ENCODE data around the gene INAVA.
"Not testable (repeated sequence)": the region's sequence is repeated elsewhere in the genome, so short reads cannot be mapped to it uniquely, and the experiment has no call there.

INAVA gene

GRCh38 chr1:200907611-200908097 lies 13.0 kb downstream of the INAVA start:
- H3K4me1 ChIP-seq (ENCODE audit: control insufficient read depth, insufficient read depth, low read length) = no peaks in the 10 kb centered on the region
- H3K4me3 ChIP-seq (ENCODE audit: low read length in 2 of 2) = no peak overlapping the region
- no peak overlapping the region for H3K27ac ChIP-seq (ENCODE audit: low read length)
- H3K27me3 ChIP-seq (ENCODE audit: control insufficient read depth in 1 of 2, insufficient read depth in 2 of 2, low read length in 2 of 2) = no peaks in the 10 kb centered on the region
- no peaks in the 10 kb centered on the region for H3K9me3 ChIP-seq (ENCODE audit: control insufficient read depth in 2 of 2, low read length in 2 of 2)
- H3K36me3 ChIP-seq (ENCODE audit: control insufficient read depth in 2 of 2, insufficient read depth in 2 of 2, low read length in 2 of 2) = no peaks in the 10 kb centered on the region
- no peak overlapping the region for H3K9ac ChIP-seq (ENCODE audit: low read length in 2 of 2)

- Histone ChIP-seq H3K9ac (ENCODE audit: low read length in 2 of 2) (no peak overlapping the region), H3K27me3 (ENCODE audit: control insufficient read depth in 1 of 2, insufficient read depth in 2 of 2, low read length in 2 of 2) (no peaks in the 10 kb centered on the region), H3K27ac (ENCODE audit: low read length) (no peak overlapping the region)
These were observed 13.6 kb downstream of the INAVA start for GRCh38 chr1:200908191-200908868.

GRCh38 chr1:200909071-200909470 lies 14.4 kb downstream of the INAVA start:
- no peak overlapping the region for H3K4me3 ChIP-seq (ENCODE audit: low read length in 2 of 2)
- H3K9me3 ChIP-seq (ENCODE audit: control insufficient read depth in 2 of 2, low read length in 2 of 2) = no peaks in the 10 kb centered on the region
- no peak overlapping the region for H3K9ac ChIP-seq (ENCODE audit: low read length in 2 of 2)
- no peaks in the 10 kb centered on the region for H3K27me3 ChIP-seq (ENCODE audit: control insufficient read depth in 1 of 2, insufficient read depth in 2 of 2, low read length in 2 of 2)
- H3K36me3 ChIP-seq (ENCODE audit: control insufficient read depth in 2 of 2, insufficient read depth in 2 of 2, low read length in 2 of 2) = no peaks in the 10 kb centered on the region
- H3K4me1 ChIP-seq (ENCODE audit: control insufficient read depth, insufficient read depth, low read length) = no peaks in the 10 kb centered on the region
- no peak overlapping the region for H3K27ac ChIP-seq (ENCODE audit: low read length)

More at GRCh38 chr1:200908191-200908868, 13.6 kb downstream of the INAVA start:
- H3K4me1 ChIP-seq (ENCODE audit: control insufficient read depth, insufficient read depth, low read length) = no peaks in the 10 kb centered on the region
- H3K4me3 ChIP-seq (ENCODE audit: low read length in 2 of 2) = no peak overlapping the region
- H3K9me3 ChIP-seq (ENCODE audit: control insufficient read depth in 2 of 2, low read length in 2 of 2) = no peaks in the 10 kb centered on the region
- no peaks in the 10 kb centered on the region for H3K36me3 ChIP-seq (ENCODE audit: control insufficient read depth in 2 of 2, insufficient read depth in 2 of 2, low read length in 2 of 2)

- H3K36me3 ChIP-seq (ENCODE audit: control insufficient read depth in 2 of 2, insufficient read depth in 2 of 2, low read length in 2 of 2) = no peaks in the 10 kb centered on the region
- H3K9me3 ChIP-seq (ENCODE audit: control insufficient read depth in 2 of 2, low read length in 2 of 2) = no peaks in the 10 kb centered on the region
- no peak overlapping the region for H3K4me3 ChIP-seq (ENCODE audit: low read length in 2 of 2)
- H3K27me3 ChIP-seq (ENCODE audit: control insufficient read depth in 1 of 2, insufficient read depth in 2 of 2, low read length in 2 of 2) = no peaks in the 10 kb centered on the region
- no peak overlapping the region for H3K9ac ChIP-seq (ENCODE audit: low read length in 2 of 2)
- H3K4me1 ChIP-seq (ENCODE audit: control insufficient read depth, insufficient read depth, low read length) = no peaks in the 10 kb centered on the region
- H3K27ac ChIP-seq (ENCODE audit: low read length) = no peak overlapping the region
These were observed 15.1 kb downstream of the INAVA start for GRCh38 chr1:200909757-200910239.

GRCh38 chr1:200911361-200911760 lies 16.7 kb downstream of the INAVA start:
- Histone ChIP-seq H3K27me3 (ENCODE audit: control insufficient read depth in 1 of 2, insufficient read depth in 2 of 2, low read length in 2 of 2) (no peaks in the 10 kb centered on the region), H3K4me1 (ENCODE audit: control insufficient read depth, insufficient read depth, low read length) (no peaks in the 10 kb centered on the region), H3K9ac (ENCODE audit: low read length in 2 of 2) (no peak overlapping the region), H3K9me3 (ENCODE audit: control insufficient read depth in 2 of 2, low read length in 2 of 2) (no peaks in the 10 kb centered on the region), H3K4me3 (ENCODE audit: low read length in 2 of 2) (no peak overlapping the region), H3K36me3 (ENCODE audit: control insufficient read depth in 2 of 2, insufficient read depth in 2 of 2, low read length in 2 of 2) (no peaks in the 10 kb centered on the region), H3K27ac (ENCODE audit: low read length) (no peak overlapping the region)

- not testable (repeated sequence) for H3K27me3 ChIP-seq (ENCODE audit: control insufficient read depth in 1 of 2, insufficient read depth in 2 of 2, low read length in 2 of 2); H3K9me3 ChIP-seq (ENCODE audit: control insufficient read depth in 2 of 2, low read length in 2 of 2); H3K27ac ChIP-seq (ENCODE audit: low read length); H3K4me1 ChIP-seq (ENCODE audit: control insufficient read depth, insufficient read depth, low read length); H3K9ac ChIP-seq (ENCODE audit: low read length in 2 of 2); H3K4me3 ChIP-seq (ENCODE audit: low read length in 2 of 2); H3K36me3 ChIP-seq (ENCODE audit: control insufficient read depth in 2 of 2, insufficient read depth in 2 of 2, low read length in 2 of 2)
These were observed 17.2 kb downstream of the INAVA start for GRCh38 chr1:200911936-200912335.

GRCh38 chr1:200912737-200913407 lies 18.2 kb downstream of the INAVA start:
- Histone ChIP-seq H3K4me3 (ENCODE audit: low read length in 2 of 2) (no peak overlapping the region), H3K9ac (ENCODE audit: low read length in 2 of 2) (no peak overlapping the region), H3K9me3 (ENCODE audit: control insufficient read depth in 2 of 2, low read length in 2 of 2) (no peaks in the 10 kb centered on the region), H3K4me1 (ENCODE audit: control insufficient read depth, insufficient read depth, low read length) (no peaks in the 10 kb centered on the region), H3K36me3 (ENCODE audit: control insufficient read depth in 2 of 2, insufficient read depth in 2 of 2, low read length in 2 of 2) (no peaks in the 10 kb centered on the region), H3K27me3 (ENCODE audit: control insufficient read depth in 1 of 2, insufficient read depth in 2 of 2, low read length in 2 of 2) (no peaks in the 10 kb centered on the region), H3K27ac (ENCODE audit: low read length) (no peak overlapping the region)

GRCh38 chr1:200916152-200916551 lies 21.5 kb downstream of the INAVA start:
- no peaks in the 10 kb centered on the region for H3K4me1 ChIP-seq (ENCODE audit: control insufficient read depth, insufficient read depth, low read length)
- peaks cover 0 to 2% of the 10 kb centered on the region in 2 donors for H3K27me3 ChIP-seq (ENCODE audit: control insufficient read depth in 1 of 2, insufficient read depth in 2 of 2, low read length in 2 of 2)
- no peak overlapping the region for H3K9ac ChIP-seq (ENCODE audit: low read length in 2 of 2)
- H3K36me3 ChIP-seq (ENCODE audit: control insufficient read depth in 2 of 2, insufficient read depth in 2 of 2, low read length in 2 of 2) = no peaks in the 10 kb centered on the region
- no peak overlapping the region for H3K4me3 ChIP-seq (ENCODE audit: low read length in 2 of 2)
- H3K27ac ChIP-seq (ENCODE audit: low read length) = no peak overlapping the region
- H3K9me3 ChIP-seq (ENCODE audit: control insufficient read depth in 2 of 2, low read length in 2 of 2) = no peaks in the 10 kb centered on the region

GRCh38 chr1:200916681-200917080 lies 22.0 kb downstream of the INAVA start:
- no peaks in the 10 kb centered on the region for H3K36me3 ChIP-seq (ENCODE audit: control insufficient read depth in 2 of 2, insufficient read depth in 2 of 2, low read length in 2 of 2)
- H3K4me1 ChIP-seq (ENCODE audit: control insufficient read depth, insufficient read depth, low read length) = no peaks in the 10 kb centered on the region
- no peak overlapping the region for H3K4me3 ChIP-seq (ENCODE audit: low read length in 2 of 2)
- no peak overlapping the region for H3K9ac ChIP-seq (ENCODE audit: low read length in 2 of 2)
- H3K27me3 ChIP-seq (ENCODE audit: control insufficient read depth in 1 of 2, insufficient read depth in 2 of 2, low read length in 2 of 2) = peaks cover 0 to 2% of the 10 kb centered on the region in 2 donors
- H3K9me3 ChIP-seq (ENCODE audit: control insufficient read depth in 2 of 2, low read length in 2 of 2) = no peaks in the 10 kb centered on the region
- no peak overlapping the region for H3K27ac ChIP-seq (ENCODE audit: low read length)

- H3K4me3 ChIP-seq (ENCODE audit: low read length in 2 of 2) = no peak overlapping the region
- H3K9me3 ChIP-seq (ENCODE audit: control insufficient read depth in 2 of 2, low read length in 2 of 2) = no peaks in the 10 kb centered on the region
- H3K36me3 ChIP-seq (ENCODE audit: control insufficient read depth in 2 of 2, insufficient read depth in 2 of 2, low read length in 2 of 2) = no peaks in the 10 kb centered on the region
- H3K27ac ChIP-seq (ENCODE audit: low read length) = no peak overlapping the region
- no peaks in the 10 kb centered on the region for H3K4me1 ChIP-seq (ENCODE audit: control insufficient read depth, insufficient read depth, low read length)
- peaks cover 0 to 2% of the 10 kb centered on the region in 2 donors for H3K27me3 ChIP-seq (ENCODE audit: control insufficient read depth in 1 of 2, insufficient read depth in 2 of 2, low read length in 2 of 2)
- H3K9ac ChIP-seq (ENCODE audit: low read length in 2 of 2) = no peak overlapping the region
These were observed 22.7 kb downstream of the INAVA start for GRCh38 chr1:200917291-200917817.

GRCh38 chr1:200918006-200918405 lies 23.3 kb downstream of the INAVA start:
- Histone ChIP-seq H3K27ac (ENCODE audit: low read length) (no peak overlapping the region), H3K9me3 (ENCODE audit: control insufficient read depth in 2 of 2, low read length in 2 of 2) (no peaks in the 10 kb centered on the region), H3K4me1 (ENCODE audit: control insufficient read depth, insufficient read depth, low read length) (no peaks in the 10 kb centered on the region), H3K36me3 (ENCODE audit: control insufficient read depth in 2 of 2, insufficient read depth in 2 of 2, low read length in 2 of 2) (no peaks in the 10 kb centered on the region), H3K4me3 (ENCODE audit: low read length in 2 of 2) (no peak overlapping the region), H3K27me3 (ENCODE audit: control insufficient read depth in 1 of 2, insufficient read depth in 2 of 2, low read length in 2 of 2) (peaks cover 0 to 2% of the 10 kb centered on the region in 2 donors), H3K9ac (ENCODE audit: low read length in 2 of 2) (no peak overlapping the region)

Data from stomach smooth muscle (tissue), 2 donors.